Measurements from ENCODE around the gene C1QL2.

DNA sequence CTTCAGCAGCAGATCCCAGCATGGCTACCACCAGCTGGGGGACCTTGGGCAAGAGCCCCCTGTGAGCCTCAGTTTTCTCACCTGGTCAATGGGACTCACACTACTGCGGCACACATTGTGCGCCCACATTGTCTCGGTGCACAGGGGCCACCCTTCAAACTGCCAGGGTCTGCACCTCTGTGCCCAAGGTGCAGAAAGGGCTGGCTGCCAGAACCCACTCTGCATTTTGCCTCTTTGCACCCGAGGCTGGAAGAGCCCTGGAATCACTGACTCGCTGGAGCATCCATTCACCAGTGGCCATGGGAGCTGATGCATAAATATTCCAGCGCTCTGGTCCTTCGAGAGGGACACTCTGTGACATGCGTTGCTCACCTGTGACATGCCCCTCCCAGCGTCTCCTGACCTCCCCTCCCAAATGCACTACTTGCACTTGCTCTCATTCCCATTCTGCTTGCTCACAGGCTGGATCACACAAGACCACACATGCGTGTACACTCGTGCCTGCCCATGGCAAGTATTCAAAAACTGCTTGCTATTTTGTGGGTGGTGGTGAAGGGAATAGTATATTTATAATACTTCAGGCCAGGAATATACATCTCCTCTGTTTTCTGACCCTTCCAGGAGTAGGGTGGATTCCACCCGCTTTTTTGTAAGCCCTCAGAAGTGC, 18.8 kb upstream of the C1QL2 start:
- TF ChIP-seq REST (IDR thresholded peaks at IDR 0.05; ENCODE audit: low read depth) (no peak), YY1 (IDR thresholded peaks at IDR 0.05; ENCODE audit: extremely low read depth, insufficient replicate concordance, low read depth, low read length) (no peak), POLR2A (IDR thresholded peaks at IDR 0.05; ENCODE audit: borderline replicate concordance, extremely low read depth, insufficient read depth, insufficient read length) (no peak), SP1 (IDR thresholded peaks at IDR 0.05; ENCODE audit: low read depth) (no peak), EZH2 (IDR thresholded peaks at IDR 0.05) (no peak), SRF (IDR thresholded peaks at IDR 0.05; ENCODE audit: low read depth) (no peak), CEBPB (IDR thresholded peaks at IDR 0.05; ENCODE audit: low read depth) (no peak)
- TF ChIP-seq, protein P1, sequence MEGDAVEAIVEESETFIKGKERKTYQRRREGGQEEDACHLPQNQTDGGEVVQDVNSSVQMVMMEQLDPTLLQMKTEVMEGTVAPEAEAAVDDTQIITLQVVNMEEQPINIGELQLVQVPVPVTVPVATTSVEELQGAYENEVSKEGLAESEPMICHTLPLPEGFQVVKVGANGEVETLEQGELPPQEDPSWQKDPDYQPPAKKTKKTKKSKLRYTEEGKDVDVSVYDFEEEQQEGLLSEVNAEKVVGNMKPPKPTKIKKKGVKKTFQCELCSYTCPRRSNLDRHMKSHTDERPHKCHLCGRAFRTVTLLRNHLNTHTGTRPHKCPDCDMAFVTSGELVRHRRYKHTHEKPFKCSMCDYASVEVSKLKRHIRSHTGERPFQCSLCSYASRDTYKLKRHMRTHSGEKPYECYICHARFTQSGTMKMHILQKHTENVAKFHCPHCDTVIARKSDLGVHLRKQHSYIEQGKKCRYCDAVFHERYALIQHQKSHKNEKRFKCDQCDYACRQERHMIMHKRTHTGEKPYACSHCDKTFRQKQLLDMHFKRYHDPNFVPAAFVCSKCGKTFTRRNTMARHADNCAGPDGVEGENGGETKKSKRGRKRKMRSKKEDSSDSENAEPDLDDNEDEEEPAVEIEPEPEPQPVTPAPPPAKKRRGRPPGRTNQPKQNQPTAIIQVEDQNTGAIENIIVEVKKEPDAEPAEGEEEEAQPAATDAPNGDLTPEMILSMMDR (IDR thresholded peaks at IDR 0.05 in 2 of 3, conservative IDR thresholded peaks at IDR 0.05 in 1 of 3; ENCODE audit: borderline replicate concordance in 1 of 3, insufficient read depth in 1 of 3, low read depth in 2 of 3, low read length in 2 of 3) = no peak
- TF ChIP-seq, protein P2, sequence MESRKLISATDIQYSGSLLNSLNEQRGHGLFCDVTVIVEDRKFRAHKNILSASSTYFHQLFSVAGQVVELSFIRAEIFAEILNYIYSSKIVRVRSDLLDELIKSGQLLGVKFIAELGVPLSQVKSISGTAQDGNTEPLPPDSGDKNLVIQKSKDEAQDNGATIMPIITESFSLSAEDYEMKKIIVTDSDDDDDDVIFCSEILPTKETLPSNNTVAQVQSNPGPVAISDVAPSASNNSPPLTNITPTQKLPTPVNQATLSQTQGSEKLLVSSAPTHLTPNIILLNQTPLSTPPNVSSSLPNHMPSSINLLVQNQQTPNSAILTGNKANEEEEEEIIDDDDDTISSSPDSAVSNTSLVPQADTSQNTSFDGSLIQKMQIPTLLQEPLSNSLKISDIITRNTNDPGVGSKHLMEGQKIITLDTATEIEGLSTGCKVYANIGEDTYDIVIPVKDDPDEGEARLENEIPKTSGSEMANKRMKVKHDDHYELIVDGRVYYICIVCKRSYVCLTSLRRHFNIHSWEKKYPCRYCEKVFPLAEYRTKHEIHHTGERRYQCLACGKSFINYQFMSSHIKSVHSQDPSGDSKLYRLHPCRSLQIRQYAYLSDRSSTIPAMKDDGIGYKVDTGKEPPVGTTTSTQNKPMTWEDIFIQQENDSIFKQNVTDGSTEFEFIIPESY (IDR thresholded peaks at IDR 0.05; ENCODE audit: extremely low read depth, insufficient replicate concordance, low read length) = no peak
